ENCODE results near the gene RNH1. TPM values are rescaled to one million over a fixed set of nuclear protein-coding genes. Genes with fewer than 3 reads are reported as not detected.

The RNH1 gene
- total RNA-seq, 2 donors from 2014 or later, result 42.7 to 43.2 TPM

DNA sequence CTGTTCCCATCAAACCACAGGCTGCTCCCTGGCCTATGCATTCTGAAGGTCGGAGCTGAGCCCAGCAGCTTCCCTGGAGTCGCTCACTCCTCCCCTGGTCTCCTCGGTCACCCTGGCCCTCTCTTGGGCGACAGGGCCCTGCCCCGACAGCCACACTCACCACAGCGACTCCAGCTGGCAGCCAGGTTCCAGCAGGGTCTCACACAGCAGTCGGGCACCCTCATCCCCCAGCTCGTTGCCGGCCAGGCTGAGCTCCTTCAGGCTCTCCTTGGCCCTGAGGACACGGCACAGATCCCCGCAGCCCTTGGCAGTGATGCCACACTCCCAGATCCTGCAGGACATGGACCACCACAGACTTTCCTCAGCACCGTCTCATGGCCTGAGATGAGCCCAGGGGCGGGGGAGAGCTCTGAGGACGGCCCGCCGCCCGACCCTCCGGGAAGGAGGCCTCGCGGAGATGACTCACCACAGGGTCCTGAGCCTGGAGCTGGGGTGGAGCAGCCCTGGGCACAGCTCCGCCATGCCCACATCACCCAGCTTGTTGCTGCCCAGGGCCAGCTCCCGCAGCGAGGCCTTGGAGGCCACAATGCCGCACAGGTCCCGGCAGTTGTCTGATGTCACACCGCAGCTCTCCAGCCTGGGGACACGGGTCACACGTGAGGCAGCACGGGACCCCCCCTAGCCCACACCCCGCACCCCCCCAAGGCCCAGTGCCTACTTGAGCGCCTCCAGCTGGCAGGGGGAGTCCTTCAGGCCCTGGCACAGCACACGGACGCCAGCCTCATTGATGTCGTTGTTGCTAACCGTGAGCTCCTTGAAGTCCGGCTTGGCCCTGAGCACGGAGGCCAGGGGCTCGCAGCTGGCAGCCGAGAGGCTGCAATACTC lies 8.5 kb downstream of the RNH1 start:
- no peak overlapping the region for H3K27ac ChIP-seq (ENCODE audit: low read depth, low read length)
- peaks cover 48% of the 10 kb centered on the region for H3K36me3 ChIP-seq (ENCODE audit: control insufficient read depth, insufficient read depth, low read length)
- H3K9me3 Mint-ChIP-seq, result peaks cover 11% of the 10 kb centered on the region
- H3K4me1 Mint-ChIP-seq, result no peaks in the 10 kb centered on the region
- H3K4me3 ChIP-seq (ENCODE audit: low read length), result no peak overlapping the region
- no peaks in the 10 kb centered on the region for H3K27me3 ChIP-seq (ENCODE audit: control insufficient read depth, insufficient read depth, low read length, poor library complexity, severe bottlenecking)
- H3K4me1 ChIP-seq (ENCODE audit: control insufficient read depth, insufficient read depth, low read length), result no peaks in the 10 kb centered on the region
- H3K27ac Mint-ChIP-seq, result no peak overlapping the region
- H3K36me3 Mint-ChIP-seq (ENCODE audit: low read depth), result peaks cover 53% of the 10 kb centered on the region
- DNase-seq, result peak; percentile 33
- no peak overlapping the region for H3K9ac ChIP-seq (ENCODE audit: extremely low read depth, low read length, poor library complexity, severe bottlenecking)
- H3K9me3 ChIP-seq (ENCODE audit: control insufficient read depth, low read length), result peaks cover 5% of the 10 kb centered on the region
- TF ChIP-seq, protein P1, sequence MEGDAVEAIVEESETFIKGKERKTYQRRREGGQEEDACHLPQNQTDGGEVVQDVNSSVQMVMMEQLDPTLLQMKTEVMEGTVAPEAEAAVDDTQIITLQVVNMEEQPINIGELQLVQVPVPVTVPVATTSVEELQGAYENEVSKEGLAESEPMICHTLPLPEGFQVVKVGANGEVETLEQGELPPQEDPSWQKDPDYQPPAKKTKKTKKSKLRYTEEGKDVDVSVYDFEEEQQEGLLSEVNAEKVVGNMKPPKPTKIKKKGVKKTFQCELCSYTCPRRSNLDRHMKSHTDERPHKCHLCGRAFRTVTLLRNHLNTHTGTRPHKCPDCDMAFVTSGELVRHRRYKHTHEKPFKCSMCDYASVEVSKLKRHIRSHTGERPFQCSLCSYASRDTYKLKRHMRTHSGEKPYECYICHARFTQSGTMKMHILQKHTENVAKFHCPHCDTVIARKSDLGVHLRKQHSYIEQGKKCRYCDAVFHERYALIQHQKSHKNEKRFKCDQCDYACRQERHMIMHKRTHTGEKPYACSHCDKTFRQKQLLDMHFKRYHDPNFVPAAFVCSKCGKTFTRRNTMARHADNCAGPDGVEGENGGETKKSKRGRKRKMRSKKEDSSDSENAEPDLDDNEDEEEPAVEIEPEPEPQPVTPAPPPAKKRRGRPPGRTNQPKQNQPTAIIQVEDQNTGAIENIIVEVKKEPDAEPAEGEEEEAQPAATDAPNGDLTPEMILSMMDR (conservative IDR thresholded peaks at IDR 0.05), result no peak
- no peak overlapping the region for H3K4me3 Mint-ChIP-seq
- 92 to 93% methylated on average over 16 to 39 of the region's 39 CpGs for WGBS, 2 experiments (ENCODE audit: insufficient coverage in 1 of 2, insufficient read length in 1 of 2)
- H3K27me3 Mint-ChIP-seq (ENCODE audit: insufficient read depth), result no peaks in the 10 kb centered on the region

GRCh38 chr11:497565-498296 lies 9.3 kb downstream of the RNH1 start:
- no peaks in the 10 kb centered on the region for H3K27me3 Mint-ChIP-seq (ENCODE audit: insufficient read depth)
- H3K27ac ChIP-seq (ENCODE audit: low read depth, low read length), result no peak overlapping the region
- no peak overlapping the region for H3K9ac ChIP-seq (ENCODE audit: extremely low read depth, low read length, poor library complexity, severe bottlenecking)
- peaks cover 11% of the 10 kb centered on the region for H3K9me3 Mint-ChIP-seq
- H3K4me1 ChIP-seq (ENCODE audit: control insufficient read depth, insufficient read depth, low read length), result no peaks in the 10 kb centered on the region
- no peak overlapping the region for H3K4me3 ChIP-seq (ENCODE audit: low read length)
- WGBS, 2 experiments (ENCODE audit: insufficient coverage in 1 of 2, insufficient read length in 1 of 2), result 95% methylated on average over 31 of the region's 31 CpGs
- no peak overlapping the region for H3K4me3 Mint-ChIP-seq
- H3K36me3 Mint-ChIP-seq (ENCODE audit: low read depth), result peaks cover 53% of the 10 kb centered on the region
- no peaks in the 10 kb centered on the region for H3K4me1 Mint-ChIP-seq
- no peaks in the 10 kb centered on the region for H3K27me3 ChIP-seq (ENCODE audit: control insufficient read depth, insufficient read depth, low read length, poor library complexity, severe bottlenecking)
- DNase-seq, result no peak
- TF ChIP-seq, protein P1 (conservative IDR thresholded peaks at IDR 0.05), result no peak
- H3K36me3 ChIP-seq (ENCODE audit: control insufficient read depth, insufficient read depth, low read length), result peaks cover 48% of the 10 kb centered on the region
- H3K27ac Mint-ChIP-seq, result peak overlapping the region; percentile 44
- H3K9me3 ChIP-seq (ENCODE audit: control insufficient read depth, low read length), result peaks cover 5% of the 10 kb centered on the region

GRCh38 chr11:496834-497564 lies 10.0 kb downstream of the RNH1 start:
- Histone ChIP-seq H3K36me3 (ENCODE audit: control insufficient read depth, insufficient read depth, low read length) (peaks cover 48% of the 10 kb centered on the region), H3K27me3 (ENCODE audit: control insufficient read depth, insufficient read depth, low read length, poor library complexity, severe bottlenecking) (no peaks in the 10 kb centered on the region), H3K4me1 (ENCODE audit: control insufficient read depth, insufficient read depth, low read length) (no peaks in the 10 kb centered on the region), H3K27ac (ENCODE audit: low read depth, low read length) (no peak overlapping the region), H3K9me3 (ENCODE audit: control insufficient read depth, low read length) (peaks cover 5% of the 10 kb centered on the region), H3K4me3 (ENCODE audit: low read length) (no peak overlapping the region), H3K9ac (ENCODE audit: extremely low read depth, low read length, poor library complexity, severe bottlenecking) (no peak overlapping the region)
- peak overlapping the region; percentile 66 for H3K27ac Mint-ChIP-seq
- peak; percentile 66 for DNase-seq
- TF ChIP-seq, protein P1 (conservative IDR thresholded peaks at IDR 0.05), result no peak
- H3K27me3 Mint-ChIP-seq (ENCODE audit: insufficient read depth), result no peaks in the 10 kb centered on the region
- no peaks in the 10 kb centered on the region for H3K4me1 Mint-ChIP-seq
- H3K9me3 Mint-ChIP-seq, result peaks cover 11% of the 10 kb centered on the region
- H3K36me3 Mint-ChIP-seq (ENCODE audit: low read depth), result peaks cover 56% of the 10 kb centered on the region
- WGBS, 2 experiments (ENCODE audit: insufficient coverage in 1 of 2, insufficient read length in 1 of 2), result 96 to 97% methylated on average over 34 of the region's 34 CpGs
- H3K4me3 Mint-ChIP-seq, result no peak overlapping the region

All from endodermal cell (in vitro differentiated cells).